Heart right ventricle (tissue), 16 donors: Measurements from ENCODE around the gene SDF2L1. TPM values are rescaled to one million over a fixed set of nuclear protein-coding genes. Genes with fewer than 3 reads are reported as not detected.
"Not testable (repeated sequence)": the region's sequence is repeated elsewhere in the genome, so short reads cannot be mapped to it uniquely, and the experiment has no call there.

ENCODE experiments used
- ATAC-seq, 8 donors: fragments of 200-7000 bp; cut with Tn5 transposase; one replicate each; pipeline ENCODE4 v1.9.1; 2020; ENCODE audit warnings: mild to moderate bottlenecking in 8 of 8, moderate library complexity in 8 of 8, moderate number of reproducible peaks in 1 of 8
- DNase-seq, 2 donors: peaks; one replicate each; pipeline ENCODE4 v3.0.0-alpha.2; 2020
- H3K27ac ChIP-seq, 10 donors: fragments of 200-600 bp; sonication (generic) in 2 of 10; one replicate each; pipeline versions ENCODE4 v1.5.0 to v1.8.0; 2020 to 2022; ENCODE audit warnings: mild to moderate bottlenecking in 3 of 10
- H3K27me3 ChIP-seq, 7 donors: fragments of 200-600 bp; one replicate each; pipeline ENCODE4 v1.8.0; 2021 to 2022; ENCODE audit warnings: mild to moderate bottlenecking in 2 of 7
- H3K36me3 ChIP-seq, 9 donors: fragments of 200-600 bp; sonication (generic) in 1 of 9; one replicate each; pipeline versions ENCODE4 v1.5.0 to v1.8.0; 2020 to 2022; ENCODE audit warnings: mild to moderate bottlenecking in 2 of 9
- H3K4me1 ChIP-seq, 9 donors: fragments of 200-600 bp; sonication (generic) in 1 of 9; one replicate each; pipeline versions ENCODE4 v1.5.0 to v1.8.0; 2020 to 2022; ENCODE audit warnings: mild to moderate bottlenecking in 4 of 9
- H3K4me3 ChIP-seq, 10 donors: fragments of 200-600 bp; sonication (generic) in 2 of 10; one replicate each; pipeline versions ENCODE4 v1.5.0 to v1.8.0; 2020 to 2022; ENCODE audit warnings: mild to moderate bottlenecking in 7 of 10, moderate library complexity in 2 of 10
- H3K9me3 ChIP-seq, 11 donors: fragments of 200-600 bp in 10 of 11; sonication (generic) in 2 of 11; one replicate each; pipeline versions ENCODE4 v1.5.0 to v1.8.0; 2013 to 2022; ENCODE audit warnings: mild to moderate bottlenecking in 2 of 11, control low read depth in 1 of 11, moderate library complexity in 1 of 11
- CTCF ChIP-seq, 9 donors: fragments of 200-600 bp; sonication (generic) in 2 of 9; IDR thresholded peaks; one replicate each; pipeline versions ENCODE4 v1.5.0 to v1.8.0; 2021 to 2022; ENCODE audit warnings: antibody characterized with exemption in 9 of 9, mild to moderate bottlenecking in 5 of 9, moderate library complexity in 1 of 9
- WGBS, 2 donors: extraction: QIAGEN DNeasy Blood & Tissue Kit; methylation state at CpG; one replicate each; pipeline ENCODE4 v1.1.7; 2013; ENCODE audit warnings: inconsistent platforms in 1 of 2; 5-methylcytosine and 5-hydroxymethylcytosine counted together
- intact Hi-C, 10 donors: fragments of 100-400 bp; cut with DNase I; formaldehyde crosslinking; loops; one replicate each; pipeline versions ENCODE4 v1.11.1 to v1.14.2; 2022
- polyA plus RNA-seq, 2 donors: library from polyadenylated mRNA; stranded (reverse); fragments of 200-250 nt; gene quantifications; one replicate each; pipeline ENCODE4 v1.2.3, GENCODE V29; 2013
- total RNA-seq, 10 donors: library from RNA; stranded (reverse); fragmentation: NEBNext Ultra II Directional in 3 of 10; extraction: Animal tissue kit (Norgen Biotek cat#: 25700) in 3 of 10; gene quantifications; one replicate each; pipeline versions ENCODE4 v1.2.1 to v1.2.4, GENCODE V29; 2021 to 2023
- donor health status: Arrhythmogenic right ventricular cardiomyopathy.
- donor health status: ischemic (EF 13 %, LVEDD 7.1; RV severe dilation, severe dysfunction).
- donor health status: healthy with polysubstance abuse.
- donor health status: DM: no; HTN: yes; CAD: no.
- donor health status: DM: no; HTN: no; CAD: no.
- donor health status: ischemic (EF 25% LVEDD 6.9; RV normal size, moderate dysfunction).
- donor health status: ischemic (EF 25% LVEDD 5.7; RV mildly dilated, moderate dysfunction).
- donor health status: healthy.
- donor health status: DM: yes; HTN: yes; CAD: no.
- donor health status: Ischemic cardiomyopathy.
- donor health status: ischemic (EF 35%, LVEDD 5.7; RV mildly dilated, moderate dysfunction).
- donor health status: nonischemic (EF 11% LVEDD 7.7; RV severe dilation, severe dysfunction).
- donor health status: DM: yes; HTN: yes; CAD: no.
- donor health status: PGD.
- donor health status: ischemic (EF 29% LVEDD 5.4; RV normal size, mild dysfunction).
- donor health status: nonischemic (EF 23%, LVEDD 6.1; RV moderate dilation, normal function).

Gene SDF2L1
- total and polyA plus RNA-seq, 12 donors, result 10.8 to 325 (median 18.3) TPM

DNA sequence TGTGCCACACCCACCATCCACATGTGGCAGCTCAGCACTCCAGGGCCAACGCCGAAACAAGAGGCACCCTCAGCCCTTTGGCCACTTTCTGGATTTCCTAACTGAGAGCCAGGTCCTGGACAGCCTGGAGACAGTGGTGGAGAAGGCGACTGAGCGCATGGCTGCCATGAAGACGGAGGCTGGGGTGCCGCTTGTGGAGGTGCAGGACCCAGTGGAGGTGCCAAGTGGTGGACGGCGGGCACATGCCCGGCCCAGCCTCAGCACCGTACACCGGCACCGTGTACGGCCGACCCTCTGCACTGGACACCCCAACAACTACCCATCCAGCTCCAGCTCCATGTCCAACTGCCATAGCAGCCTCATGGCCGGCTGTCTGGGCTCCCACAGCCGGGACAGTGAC, 8.0 kb upstream of the SDF2L1 start:
- no peak overlapping the region for H3K27ac ChIP-seq
- no peak for DNase-seq
- no peak for ATAC-seq
- WGBS, 2 donors, result 95 to 98% methylated on average over 16 of the region's 16 CpGs
- peaks cover 0 to 12% (median 8%) of the 10 kb centered on the region in 9 donors for H3K4me1 ChIP-seq
- intact Hi-C loops, result no loop called here
- no peak for TF ChIP-seq CTCF (IDR thresholded peaks at IDR 0.05)
- H3K4me3 ChIP-seq, result no peak overlapping the region
- no peaks in the 10 kb centered on the region for H3K27me3 ChIP-seq
- no peaks in the 10 kb centered on the region for H3K9me3 ChIP-seq
- no peaks in the 10 kb centered on the region for H3K36me3 ChIP-seq

- Histone ChIP-seq H3K9me3 (no peaks in the 10 kb centered on the region), H3K36me3 (no peaks in the 10 kb centered on the region), H3K4me3 (no peak overlapping the region), H3K27ac (no peak overlapping the region), H3K27me3 (no peaks in the 10 kb centered on the region), H3K4me1 (peaks cover 0 to 6% (median 4%) of the 10 kb centered on the region in 9 donors)
- intact Hi-C loops, result loop anchor here in 1 of 10 donors (5.0 kb wide), 1 partner anchor 37 kb away; no protein-coding TSS in a partner anchor
- DNase-seq (no peak), ATAC-seq (no peak)
- WGBS, 2 donors, result 85 to 87% methylated on average over 19 of the region's 19 CpGs
- TF ChIP-seq CTCF (IDR thresholded peaks at IDR 0.05), result no peak
Observed at GRCh38 chr22:21634844-21635243, 7.3 kb upstream of the SDF2L1 start.

DNA sequence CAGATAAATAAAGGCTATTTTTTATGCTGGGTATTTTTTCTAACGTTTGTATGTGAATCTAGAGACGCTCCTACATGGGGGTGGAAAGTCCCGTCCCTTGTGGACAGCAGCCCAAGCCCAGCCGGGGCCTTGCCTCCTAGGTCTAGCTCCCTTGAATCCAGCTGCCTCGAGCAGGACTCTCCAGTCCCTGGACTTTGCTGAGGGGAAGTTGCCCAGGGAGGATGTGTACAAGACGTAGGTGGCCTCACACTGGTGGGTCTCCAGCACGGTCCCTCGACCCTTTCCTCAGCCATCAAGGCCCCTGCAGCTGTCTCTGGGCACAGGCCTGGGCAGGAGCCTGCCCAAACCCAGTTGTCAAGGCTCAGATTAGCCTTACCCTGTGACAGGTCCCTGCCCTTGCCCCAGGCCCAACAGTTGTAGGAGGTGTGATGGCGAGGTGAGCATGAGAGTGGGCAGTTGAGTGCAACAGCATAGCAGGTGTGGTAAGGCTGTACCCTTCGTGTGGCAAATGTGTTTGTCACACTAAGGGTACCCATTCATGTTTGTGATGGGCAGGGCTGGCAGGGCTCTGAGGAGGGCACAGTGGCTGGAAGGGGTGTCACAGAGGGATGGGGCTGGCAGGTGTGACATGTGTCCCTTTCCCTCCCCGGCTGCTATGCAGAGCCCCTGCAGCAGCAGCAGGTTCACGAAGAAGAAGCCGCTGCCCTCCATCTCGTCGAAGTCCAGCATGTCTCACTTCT, 6.2 kb upstream of the SDF2L1 start:
- Histone ChIP-seq H3K36me3 (no peaks in the 10 kb centered on the region), H3K4me3 (no peak overlapping the region), H3K27ac (no peak overlapping the region), H3K9me3 (no peaks in the 10 kb centered on the region), H3K27me3 (no peaks in the 10 kb centered on the region), H3K4me1 (peaks cover 0 to 2% (median under 1%) of the 10 kb centered on the region in 9 donors)
- TF ChIP-seq CTCF (IDR thresholded peaks at IDR 0.05), result no peak
- ATAC-seq (no peak), DNase-seq (no peak)
- intact Hi-C loops, result loop anchor here in 1 of 10 donors (5.0 kb wide), 1 partner anchor 36 kb away; no protein-coding TSS in a partner anchor
- 84 to 86% methylated on average over 15 of the region's 15 CpGs for WGBS, 2 donors

DNA sequence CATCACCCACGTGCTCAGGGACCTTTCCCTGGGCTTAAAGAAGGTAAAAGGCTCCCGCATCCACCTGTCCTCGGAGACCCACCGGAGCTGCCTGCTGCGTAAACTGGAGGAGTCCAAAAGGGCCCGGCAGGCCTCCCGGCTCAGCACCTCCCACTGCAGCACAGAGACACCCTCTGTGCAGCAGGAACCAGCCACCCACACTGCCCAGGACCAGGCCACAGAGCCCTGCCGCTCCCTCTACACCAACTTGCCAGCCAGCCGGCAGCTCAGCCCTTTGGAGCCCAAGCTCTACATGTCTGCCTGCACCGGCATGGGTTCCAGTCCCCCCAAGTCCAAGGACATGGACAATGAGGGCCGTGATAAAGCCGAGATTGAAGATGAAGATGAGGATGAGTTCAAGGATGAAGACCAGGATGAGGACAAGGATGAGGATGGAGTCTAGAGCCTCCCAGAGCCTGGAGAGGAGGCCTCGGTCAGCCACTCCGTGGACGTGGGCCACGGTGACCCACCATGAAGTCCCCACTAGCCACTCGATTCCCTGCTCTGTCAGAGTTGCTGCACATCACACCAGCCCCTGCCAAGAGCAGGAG, 5.4 kb upstream of the SDF2L1 start:
- peaks cover 0 to 10% (median 9%) of the 10 kb centered on the region in 9 donors for H3K4me1 ChIP-seq
- no peak overlapping the region for H3K4me3 ChIP-seq
- TF ChIP-seq CTCF (IDR thresholded peaks at IDR 0.05), result no peak
- ATAC-seq (no peak), DNase-seq (no peak)
- H3K27ac ChIP-seq, result no peak overlapping the region
- intact Hi-C loops, result loop anchor here in 1 of 10 donors (5.0 kb wide), 1 partner anchor 36 kb away; no protein-coding TSS in a partner anchor
- 92 to 94% methylated on average over 17 of the region's 17 CpGs for WGBS, 2 donors
- no peaks in the 10 kb centered on the region for H3K36me3 ChIP-seq
- H3K27me3 ChIP-seq, result no peaks in the 10 kb centered on the region
- no peaks in the 10 kb centered on the region for H3K9me3 ChIP-seq

DNA sequence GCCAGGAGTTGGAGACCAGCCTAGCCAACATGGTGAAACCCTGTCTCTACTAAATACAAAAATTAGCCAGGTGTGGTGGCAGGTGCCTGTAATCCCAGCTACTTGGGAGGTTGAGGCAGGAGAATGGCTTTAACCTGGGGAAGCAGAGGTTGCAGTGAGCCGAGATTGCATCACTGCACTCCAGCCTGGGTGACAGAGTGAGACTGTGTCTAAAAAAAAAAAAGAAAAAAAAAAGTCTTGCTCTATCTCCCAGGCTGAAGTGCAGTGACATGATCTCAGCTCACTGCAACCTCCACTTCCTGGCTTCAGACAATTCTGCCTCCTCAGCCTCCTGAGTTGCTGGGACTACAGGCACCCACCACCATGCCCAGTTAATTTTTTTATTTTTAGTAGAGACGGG, 4.7 kb upstream of the SDF2L1 start:
- H3K27me3 ChIP-seq, DNase-seq, H3K36me3 ChIP-seq, H3K27ac ChIP-seq, H3K4me3 ChIP-seq, ATAC-seq, H3K9me3 ChIP-seq: not testable (repeated sequence)
- H3K4me1 ChIP-seq, result peaks cover 0 to 12% (median 10%) of the 10 kb centered on the region in 9 donors
- 88 to 93% methylated on average over 2 of the region's 2 CpGs for WGBS, 2 donors
- intact Hi-C loops, result loop anchor here in 1 of 10 donors (5.0 kb wide), 1 partner anchor 35 kb away; no protein-coding TSS in a partner anchor
